Upper lobe of left lung (tissue), 6 donors: Measurements from ENCODE around the gene RSF1. TPM values are rescaled to one million over a fixed set of nuclear protein-coding genes. Genes with fewer than 3 reads are reported as not detected.

ENCODE experiments used
- ATAC-seq, 2 donors: fragments of 200-7000 bp; cut with Tn5 transposase; one replicate each; pipeline ENCODE4 v1.9.1; 2022; ENCODE audit warnings: mild to moderate bottlenecking in 2 of 2, moderate library complexity in 2 of 2; ENCODE audit not compliant: low FRiP score in 2 of 2
- DNase-seq, 2 donors: peaks; one replicate each; pipeline ENCODE4 v3.0.0-alpha.2; 2019 to 2020
- H3K27ac ChIP-seq, 4 donors: fragments of 200-600 bp; sonication (generic); one replicate each; pipeline ENCODE4 v1.5.1; 2016 to 2019
- H3K27me3 ChIP-seq, 4 donors: fragments of 200-600 bp; sonication (generic); one replicate each; pipeline ENCODE4 v1.5.1; 2017 to 2019
- H3K36me3 ChIP-seq, 4 donors: fragments of 200-600 bp; sonication (generic); one replicate each; pipeline ENCODE4 v1.5.1; 2016 to 2019
- H3K4me1 ChIP-seq, 4 donors: fragments of 200-600 bp; sonication (generic); one replicate each; pipeline ENCODE4 v1.5.1; 2018 to 2019
- H3K4me3 ChIP-seq, 4 donors: fragments of 200-600 bp; sonication (generic); one replicate each; pipeline ENCODE4 v1.5.1; 2017 to 2019; ENCODE audit warnings: mild to moderate bottlenecking in 2 of 4, moderate library complexity in 1 of 4
- H3K9me3 ChIP-seq, 4 donors: fragments of 200-600 bp; sonication (generic); one replicate each; pipeline ENCODE4 v1.5.1; 2018 to 2019
- CTCF ChIP-seq, 6 experiments: fragments of 450-650 bp in 4 of 6; fragments of 200-600 bp in 2 of 6; sonication (generic) in 2 of 6; IDR thresholded peaks; one replicate each; pipeline ENCODE4 v1.5.1; 2016 to 2019; ENCODE audit warnings: antibody characterized with exemption in 6 of 6
- EP300 ChIP-seq, 4 donors: sonication (generic); formaldehyde crosslinking; IDR thresholded peaks; one replicate each; pipeline ENCODE4 v1.5.1; 2017; ENCODE audit warnings: antibody characterized with exemption in 4 of 4, control low read depth in 2 of 4
- POLR2A ChIP-seq, 4 donors: fragments of 450-650 bp; IDR thresholded peaks; one replicate each; pipeline ENCODE4 v1.5.1; 2016 to 2017; ENCODE audit warnings: antibody characterized with exemption in 4 of 4, mild to moderate bottlenecking in 2 of 4
- POLR2AphosphoS5 ChIP-seq, 2 donors: sonication (generic); formaldehyde crosslinking; IDR thresholded peaks; one replicate each; pipeline ENCODE4 v1.5.1; 2017; ENCODE audit warnings: antibody characterized with exemption in 2 of 2
- whole genome bisulfite sequencing, 2 donors: methylation state at CpG; one replicate each; pipeline ENCODE4 v1.1.5; 2017 to 2018; 5-methylcytosine and 5-hydroxymethylcytosine counted together
- total RNA-seq, 6 donors: library from RNA; depleted of rRNA in 4 of 6; stranded (reverse); fragments of >200 nt in 4 of 6; gene quantifications; one replicate each; pipeline versions ENCODE4 v1.1.0 to v1.2.1, GENCODE V29; 2016 to 2021
- donor health status: DM: no; HTN: no; CAD: no; lungs with moderate emphysema.
- donor health status: DM: no; HTN: yes; CAD: no; lungs with severe emphysema.

Gene RSF1
- total RNA-seq, 6 donors from 2014 or later: 36.2 to 136 (median 71.2) TPM

DNA sequence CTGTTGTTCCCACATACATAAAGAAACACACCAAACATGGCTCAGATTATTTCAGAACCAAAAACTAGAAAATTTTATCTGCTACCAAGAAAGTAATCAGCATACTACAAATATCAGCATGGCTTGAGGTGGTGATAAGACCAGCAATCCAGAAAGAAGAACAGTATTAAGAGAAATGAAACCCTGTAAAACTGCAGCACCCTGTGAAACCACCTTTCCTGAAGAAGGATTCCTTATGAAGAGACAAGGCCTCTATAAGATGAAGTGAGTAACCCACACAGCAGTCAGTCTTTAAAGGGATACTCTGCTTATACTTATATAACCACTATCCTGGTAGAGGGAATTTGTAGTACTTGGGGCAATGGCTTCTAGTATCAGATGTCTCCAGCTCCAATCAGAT is 49.9 kb downstream of the RSF1 start:
- peaks cover 0 to 13% (median 9%) of the 10 kb centered on the region in 4 donors for H3K4me1 ChIP-seq
- H3K27ac ChIP-seq: no peak overlapping the region
- peaks cover 0 to under 1% (median 0%) of the 10 kb centered on the region in 4 donors for H3K36me3 ChIP-seq
- H3K9me3 ChIP-seq: no peaks in the 10 kb centered on the region
- TF ChIP-seq EP300 (IDR thresholded peaks at IDR 0.05) (no peak), CTCF (IDR thresholded peaks at IDR 0.05) (no peak), POLR2AphosphoS5 (IDR thresholded peaks at IDR 0.05) (no peak), POLR2A (IDR thresholded peaks at IDR 0.05) (no peak)
- ATAC-seq (no peak), DNase-seq (no peak)
- H3K27me3 ChIP-seq: no peaks in the 10 kb centered on the region
- no peak overlapping the region for H3K4me3 ChIP-seq

DNA sequence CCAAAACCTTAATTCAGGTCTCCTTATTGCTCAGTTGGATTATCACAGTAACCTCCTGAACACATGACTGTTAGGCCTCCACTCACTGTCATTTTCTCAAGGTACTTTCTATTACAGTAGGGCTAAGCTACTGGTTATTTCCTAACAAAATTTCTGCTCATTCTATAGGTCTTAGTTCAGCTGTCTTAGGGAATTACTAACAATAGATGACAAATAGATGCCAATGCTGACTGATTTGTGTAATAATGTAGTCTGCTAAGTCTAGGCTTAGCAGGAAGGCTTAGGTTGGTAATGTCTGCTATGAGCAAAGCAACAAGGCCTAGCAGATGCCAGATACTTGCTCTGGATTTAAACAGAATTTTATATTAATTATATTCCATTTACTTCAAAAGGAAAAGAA is 58.1 kb downstream of the RSF1 start:
- no peak overlapping the region for H3K27ac ChIP-seq
- no peak overlapping the region for H3K4me3 ChIP-seq
- ATAC-seq (no peak), DNase-seq (no peak)
- no peak for TF ChIP-seq CTCF (IDR thresholded peaks at IDR 0.05)
- TF ChIP-seq POLR2AphosphoS5 (IDR thresholded peaks at IDR 0.05): no peak
- no peak for TF ChIP-seq EP300 (IDR thresholded peaks at IDR 0.05)
- TF ChIP-seq POLR2A (IDR thresholded peaks at IDR 0.05): no peak
- peaks cover 3 to 26% (median 12%) of the 10 kb centered on the region in 4 donors for H3K36me3 ChIP-seq
- H3K4me1 ChIP-seq: no peaks in the 10 kb centered on the region
- no peaks in the 10 kb centered on the region for H3K9me3 ChIP-seq
- no peaks in the 10 kb centered on the region for H3K27me3 ChIP-seq

- no peak overlapping the region for H3K27ac ChIP-seq
- no peaks in the 10 kb centered on the region for H3K9me3 ChIP-seq
- H3K4me3 ChIP-seq: no peak overlapping the region
- DNase-seq (no peak), ATAC-seq (no peak)
- no peaks in the 10 kb centered on the region for H3K27me3 ChIP-seq
- H3K36me3 ChIP-seq: peaks cover 3 to 26% (median 12%) of the 10 kb centered on the region in 4 donors
- WGBS, 2 donors: 88 to 94% methylated on average over 3 of the region's 3 CpGs
- H3K4me1 ChIP-seq: no peaks in the 10 kb centered on the region
- TF ChIP-seq CTCF (IDR thresholded peaks at IDR 0.05) (no peak), EP300 (IDR thresholded peaks at IDR 0.05) (no peak), POLR2AphosphoS5 (IDR thresholded peaks at IDR 0.05) (no peak), POLR2A (IDR thresholded peaks at IDR 0.05) (no peak)
Observed at GRCh38 chr11:77761491-77761890, 59.0 kb downstream of the RSF1 start.

- 83 to 90% methylated on average over 2 of the region's 2 CpGs for WGBS, 2 donors
- TF ChIP-seq POLR2AphosphoS5 (IDR thresholded peaks at IDR 0.05) (no peak), EP300 (IDR thresholded peaks at IDR 0.05) (no peak), CTCF (IDR thresholded peaks at IDR 0.05) (no peak), POLR2A (IDR thresholded peaks at IDR 0.05) (no peak)
- ATAC-seq (no peak), DNase-seq (no peak)
- H3K9me3 ChIP-seq: no peaks in the 10 kb centered on the region
- H3K4me1 ChIP-seq: no peaks in the 10 kb centered on the region
- no peaks in the 10 kb centered on the region for H3K27me3 ChIP-seq
- H3K36me3 ChIP-seq: peaks cover under 1 to 23% (median 5%) of the 10 kb centered on the region in 4 donors
- H3K27ac ChIP-seq: no peak overlapping the region
- no peak overlapping the region for H3K4me3 ChIP-seq
Observed at GRCh38 chr11:77758331-77758730, 62.2 kb downstream of the RSF1 start.

DNA sequence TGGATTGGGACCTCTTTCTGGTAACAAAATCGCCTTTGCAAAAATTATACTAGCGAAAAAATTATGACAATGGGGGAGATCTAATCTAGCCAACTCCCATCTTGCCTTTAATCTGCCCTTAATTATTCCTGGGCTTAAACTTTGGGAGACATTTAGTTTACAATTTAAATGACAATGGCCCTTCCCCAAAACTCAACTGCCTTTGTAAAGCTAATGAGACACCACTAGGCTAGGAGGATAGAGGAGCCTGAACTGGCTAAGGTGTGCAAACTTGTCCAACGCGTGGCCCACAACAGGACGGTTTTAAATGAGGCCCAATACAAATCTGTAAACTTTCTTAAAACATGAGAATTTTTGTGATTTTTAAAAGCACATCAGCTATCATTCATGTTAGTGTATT is 67.3 kb downstream of the RSF1 start:
- Histone ChIP-seq H3K27ac (no peak overlapping the region), H3K36me3 (peaks cover 0 to 7% (median 0%) of the 10 kb centered on the region in 4 donors), H3K27me3 (no peaks in the 10 kb centered on the region), H3K4me1 (no peaks in the 10 kb centered on the region), H3K9me3 (no peaks in the 10 kb centered on the region), H3K4me3 (no peak overlapping the region)
- DNase-seq: no peak
- WGBS, 2 donors: 95 to 97% methylated on average over 5 of the region's 5 CpGs
- ATAC-seq: no peak
- TF ChIP-seq POLR2AphosphoS5 (IDR thresholded peaks at IDR 0.05) (no peak), CTCF (IDR thresholded peaks at IDR 0.05) (no peak), POLR2A (IDR thresholded peaks at IDR 0.05) (no peak), EP300 (IDR thresholded peaks at IDR 0.05) (no peak)
